ENCODE results near the gene TMEM200A.

Gene TMEM200A

GRCh38 chr6:130423044-130423443 lies 57.2 kb downstream of the TMEM200A start:
- DNase-seq (ENCODE audit: low read depth, low spot score), result no peak

DNA sequence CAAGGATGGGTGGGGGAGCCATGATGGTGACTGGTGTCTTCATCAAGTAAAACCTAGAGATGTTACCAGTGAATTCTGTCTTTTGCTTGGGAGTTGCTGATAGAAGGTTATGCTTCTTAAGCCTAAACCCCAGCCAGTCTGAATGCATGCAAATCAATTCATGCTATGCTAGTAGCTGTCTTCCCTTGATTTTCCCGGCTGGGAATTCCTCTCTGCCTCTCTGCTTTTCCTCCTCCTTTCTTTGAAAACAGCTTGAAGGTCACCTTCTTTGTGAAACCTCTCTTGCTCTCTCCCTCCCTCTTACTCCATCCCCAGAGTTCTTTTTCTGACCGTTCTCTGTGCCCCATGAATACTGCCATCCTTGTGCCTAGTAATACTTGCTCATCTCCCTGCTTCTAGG lies 58.9 kb downstream of the TMEM200A start:
- no peak for DNase-seq (ENCODE audit: low read depth, low spot score)

- no peak for DNase-seq (ENCODE audit: low read depth, low spot score)
Measured at GRCh38 chr6:130425537-130425936, 59.7 kb downstream of the TMEM200A start.

DNA sequence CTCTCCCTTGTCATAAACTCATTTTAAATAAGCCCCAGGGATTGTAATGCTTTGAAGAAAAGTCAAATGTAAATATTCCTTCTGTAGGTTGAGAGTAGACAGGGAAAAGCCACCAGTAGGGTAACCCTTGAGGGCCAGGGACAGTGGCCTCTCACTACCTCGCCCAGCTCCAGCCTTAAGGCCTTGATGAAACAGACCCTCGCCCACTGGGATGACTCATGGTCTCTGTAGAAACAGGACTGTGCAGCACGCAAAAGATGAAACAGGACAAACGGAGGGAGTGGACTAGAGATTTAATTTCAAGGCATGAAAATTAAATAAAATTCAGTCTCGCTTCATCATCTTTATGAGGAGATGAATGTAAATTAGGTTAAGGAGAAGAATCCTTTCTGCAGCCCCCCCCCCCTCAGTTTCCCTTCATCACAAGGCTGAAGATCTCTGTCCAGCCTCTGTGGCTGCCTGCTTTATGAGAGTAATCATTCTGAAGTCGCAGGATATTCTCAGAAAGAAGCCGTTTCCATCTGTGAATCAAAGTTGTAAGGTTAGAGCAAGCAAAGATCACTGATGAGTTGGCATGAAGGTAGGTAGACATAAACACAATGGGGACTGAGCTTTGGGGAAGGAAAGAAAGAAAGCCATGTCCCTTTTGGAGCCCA lies 60.4 kb downstream of the TMEM200A start:
- DNase-seq (ENCODE audit: low read depth, low spot score), result no peak

DNA sequence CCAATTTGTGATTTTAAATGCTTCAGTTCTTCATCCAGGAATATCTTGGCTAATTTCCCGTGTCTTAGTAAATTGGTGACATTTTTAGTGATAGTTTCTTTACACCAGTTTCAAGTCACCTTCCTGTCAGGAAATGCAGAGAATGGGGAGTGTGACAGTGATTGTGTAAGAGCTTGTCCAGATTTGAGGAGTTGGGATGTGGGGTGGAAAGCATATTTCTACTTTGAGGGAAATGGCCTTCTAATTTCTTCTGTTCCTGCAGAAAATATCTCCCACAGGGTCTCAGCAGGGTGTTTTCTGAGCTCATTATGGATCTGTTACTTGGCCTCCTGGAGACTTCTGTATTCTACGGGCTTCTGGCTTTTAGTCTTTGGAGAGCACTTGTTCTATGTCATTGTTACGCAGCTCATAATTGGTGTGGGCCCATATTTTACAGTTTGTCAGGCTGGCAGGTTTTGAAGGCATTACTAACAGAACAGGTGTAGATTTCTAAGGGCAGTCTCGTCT lies 65.6 kb downstream of the TMEM200A start:
- DNase-seq (ENCODE audit: low read depth, low spot score), result no peak

DNA sequence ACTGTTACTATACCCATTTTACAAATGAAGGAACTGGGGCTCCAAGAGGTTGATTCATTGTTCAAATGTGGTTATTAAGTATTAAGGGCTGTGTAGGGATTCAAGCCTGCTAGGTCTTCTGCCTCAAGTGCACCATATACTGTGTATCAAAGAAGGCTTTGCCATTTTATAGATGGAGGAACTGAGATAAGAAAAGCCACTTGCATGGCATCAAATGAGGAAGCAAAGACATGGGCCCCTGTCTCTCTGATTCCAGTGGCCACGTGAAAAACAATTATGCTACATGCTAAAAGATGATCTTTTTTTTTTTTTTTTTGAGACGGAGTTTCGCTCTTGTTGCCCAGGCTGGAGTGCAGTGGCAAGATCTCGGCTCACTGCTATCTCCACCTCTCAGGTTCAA lies 67.0 kb downstream of the TMEM200A start:
- DNase-seq (ENCODE audit: low read depth, low spot score), result no peak

GRCh38 chr6:130434174-130434873 lies 68.5 kb downstream of the TMEM200A start:
- no peak for DNase-seq (ENCODE audit: low read depth, low spot score)

GRCh38 chr6:130435181-130435580 lies 69.4 kb downstream of the TMEM200A start:
- DNase-seq (ENCODE audit: low read depth, low spot score), result no peak

DNA sequence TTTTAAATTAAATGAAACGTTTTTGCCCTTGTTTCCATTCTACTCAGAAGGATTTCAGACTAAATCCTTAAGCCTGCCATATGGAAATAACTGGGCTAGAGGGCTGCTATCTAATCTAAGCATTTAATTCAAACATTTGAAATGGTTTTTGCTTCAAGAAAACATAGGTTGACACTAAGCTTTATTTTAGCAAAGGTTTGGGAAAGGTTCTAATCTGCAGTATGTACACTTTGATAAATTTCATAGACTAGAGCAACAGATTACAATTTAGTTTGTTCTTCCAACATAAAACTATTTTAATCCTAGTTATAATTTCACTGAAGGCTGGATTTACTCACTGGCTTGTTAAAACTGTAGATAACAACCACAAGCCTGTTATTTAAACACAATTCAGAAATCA lies 72.1 kb downstream of the TMEM200A start:
- no peak for DNase-seq (ENCODE audit: low read depth, low spot score)

- no peak for DNase-seq (ENCODE audit: low read depth, low spot score)
Measured at GRCh38 chr6:130447374-130447773, 81.6 kb downstream of the TMEM200A start.

- no peak for DNase-seq (ENCODE audit: low read depth, low spot score)
Measured at GRCh38 chr6:130452336-130452735, 86.5 kb downstream of the TMEM200A start.

- no peak for DNase-seq (ENCODE audit: low read depth, low spot score)
Measured at GRCh38 chr6:130453230-130453629, 87.4 kb downstream of the TMEM200A start.

DNA sequence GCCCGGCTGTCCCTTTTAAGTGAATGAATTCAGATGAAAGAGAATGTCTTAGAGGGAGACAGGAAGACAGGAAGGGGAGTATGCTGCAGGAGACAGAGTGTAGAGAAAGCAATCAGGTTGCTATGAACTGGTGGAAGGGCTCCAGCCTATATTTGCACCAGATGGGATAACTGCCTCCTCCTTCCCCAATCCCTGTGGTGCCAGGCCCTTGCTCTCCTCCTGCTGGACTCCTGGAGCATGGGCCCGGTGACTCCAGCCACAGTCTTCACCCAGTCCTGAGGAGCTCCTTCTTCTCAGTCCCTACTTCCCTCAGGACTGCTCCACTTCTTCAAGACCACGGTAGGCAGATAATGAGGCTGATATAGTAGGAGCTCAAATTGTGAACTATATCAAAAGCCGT lies 91.8 kb downstream of the TMEM200A start:
- no peak for DNase-seq (ENCODE audit: low read depth, low spot score)

DNA sequence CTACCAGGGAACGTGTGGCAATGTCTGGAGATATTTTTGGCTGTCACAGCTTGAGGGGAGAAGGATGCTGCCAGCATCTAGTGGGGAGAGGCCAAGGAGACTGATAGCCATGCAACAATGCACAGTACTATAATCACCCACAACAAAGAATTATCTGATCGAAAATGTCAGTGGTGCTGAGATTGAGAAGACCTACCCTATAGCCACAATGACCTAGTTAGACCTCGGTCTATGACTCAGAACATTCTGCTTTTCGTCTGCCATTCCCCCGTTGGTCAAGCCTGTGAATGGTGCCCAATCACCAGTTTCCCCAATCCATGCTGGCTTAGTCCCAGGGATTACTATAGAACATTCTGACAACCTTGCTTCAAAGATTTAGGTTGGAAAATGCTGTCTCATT lies 93.5 kb downstream of the TMEM200A start:
- DNase-seq (ENCODE audit: low read depth, low spot score), result no peak

DNA sequence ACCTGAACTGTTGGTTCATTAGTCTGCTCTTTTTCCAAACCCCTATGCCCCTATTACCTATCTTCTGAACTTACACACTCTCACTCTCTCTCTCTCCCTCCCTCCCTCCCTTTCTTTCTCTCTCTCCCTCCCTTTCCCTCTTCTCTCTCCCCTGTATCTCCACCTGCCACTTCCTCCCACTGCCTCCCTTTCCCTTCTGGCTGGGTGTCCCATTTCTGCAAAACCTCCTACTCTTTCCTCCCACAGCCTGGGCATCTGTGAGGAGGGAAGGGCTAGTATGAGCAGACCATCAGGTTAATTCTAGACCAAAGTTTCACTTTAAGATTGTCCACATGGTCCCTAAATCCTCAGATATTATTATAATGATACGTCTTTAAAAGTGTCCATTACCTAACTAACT lies 95.1 kb downstream of the TMEM200A start:
- no peak for DNase-seq (ENCODE audit: low read depth, low spot score)

DNA sequence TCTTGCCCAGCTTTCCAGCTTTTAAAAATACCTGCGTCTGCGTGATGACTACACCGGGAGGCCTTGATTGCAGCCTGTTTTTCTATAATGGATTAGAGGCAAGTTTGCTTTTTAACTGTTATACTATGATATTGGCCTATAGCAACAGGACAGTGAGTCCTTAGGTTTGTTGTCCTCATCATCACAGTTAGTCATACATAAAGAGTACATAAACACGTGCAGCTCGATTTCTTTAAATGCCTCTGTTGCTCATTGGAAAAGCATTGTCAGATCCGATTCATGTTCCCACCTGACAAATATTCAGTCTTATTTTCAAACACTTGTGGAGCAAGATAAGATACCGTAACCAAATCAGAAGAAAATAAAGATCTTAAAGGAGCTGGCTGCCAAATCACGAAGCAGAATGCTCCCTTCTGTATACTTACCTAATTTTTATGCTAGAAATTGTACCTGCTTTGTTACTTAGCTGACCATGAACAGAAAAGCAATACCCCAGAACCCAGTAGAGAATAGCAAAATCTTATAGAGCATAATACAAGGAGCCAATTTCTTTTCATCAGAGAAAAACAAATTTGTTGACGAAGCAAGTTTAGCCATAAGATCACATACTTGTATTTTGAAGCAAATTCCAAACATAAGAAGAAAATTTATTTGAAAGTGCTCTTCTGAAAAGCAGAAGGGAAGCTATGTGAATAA lies 100.4 kb downstream of the TMEM200A start:
- DNase-seq (ENCODE audit: low read depth, low spot score), result no peak

- DNase-seq (ENCODE audit: low read depth, low spot score), result no peak
Measured at GRCh38 chr6:130466748-130467061, 100.9 kb downstream of the TMEM200A start.

DNA sequence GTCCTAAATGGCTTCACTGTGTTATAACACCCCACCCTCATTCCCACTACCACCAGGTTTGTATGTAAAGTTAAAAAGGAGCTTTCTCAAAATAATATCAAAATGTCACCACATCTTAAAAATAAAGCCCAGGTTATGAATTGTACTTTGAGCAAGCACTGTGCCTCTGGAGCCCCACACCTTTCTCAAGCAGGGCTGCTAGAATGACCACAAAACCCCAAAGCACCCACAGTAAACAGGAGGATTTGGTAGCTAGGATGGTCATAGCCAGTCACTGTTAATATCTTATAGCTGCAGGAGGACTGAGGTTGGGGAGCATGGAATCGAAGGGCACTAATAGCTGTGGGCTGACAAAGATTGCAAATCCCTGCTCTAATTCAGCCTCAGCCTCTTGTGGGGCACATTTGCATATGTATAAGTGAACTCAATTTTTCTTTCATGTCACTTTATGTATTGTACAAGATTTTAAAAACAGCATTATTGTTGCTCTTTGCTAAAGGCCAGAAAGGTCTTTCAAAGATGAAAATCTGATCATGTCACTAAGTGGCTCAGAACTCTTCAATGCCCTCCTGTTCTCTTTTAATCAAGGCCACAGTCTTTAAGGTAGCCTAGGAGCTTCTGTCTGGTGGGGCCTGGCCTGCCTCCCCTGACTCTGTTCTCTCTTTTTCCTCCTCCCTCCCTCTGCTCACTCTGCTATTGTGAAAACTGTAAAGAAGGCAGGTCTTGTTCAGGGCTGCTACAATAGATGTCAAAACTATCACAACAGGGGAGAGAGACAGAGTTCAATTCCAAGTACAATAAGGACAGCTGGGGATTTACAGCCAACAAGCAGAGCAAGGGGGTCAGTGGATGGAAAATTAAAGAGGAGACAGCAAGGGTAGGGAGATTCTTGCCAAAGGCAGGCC lies 101.6 kb downstream of the TMEM200A start:
- DNase-seq (ENCODE audit: low read depth, low spot score), result no peak

GRCh38 chr6:130470766-130471165 lies 104.9 kb downstream of the TMEM200A start:
- no peak for DNase-seq (ENCODE audit: low read depth, low spot score)

- DNase-seq (ENCODE audit: low read depth, low spot score), result no peak
Measured at GRCh38 chr6:130473886-130474285, 108.1 kb downstream of the TMEM200A start.

DNA sequence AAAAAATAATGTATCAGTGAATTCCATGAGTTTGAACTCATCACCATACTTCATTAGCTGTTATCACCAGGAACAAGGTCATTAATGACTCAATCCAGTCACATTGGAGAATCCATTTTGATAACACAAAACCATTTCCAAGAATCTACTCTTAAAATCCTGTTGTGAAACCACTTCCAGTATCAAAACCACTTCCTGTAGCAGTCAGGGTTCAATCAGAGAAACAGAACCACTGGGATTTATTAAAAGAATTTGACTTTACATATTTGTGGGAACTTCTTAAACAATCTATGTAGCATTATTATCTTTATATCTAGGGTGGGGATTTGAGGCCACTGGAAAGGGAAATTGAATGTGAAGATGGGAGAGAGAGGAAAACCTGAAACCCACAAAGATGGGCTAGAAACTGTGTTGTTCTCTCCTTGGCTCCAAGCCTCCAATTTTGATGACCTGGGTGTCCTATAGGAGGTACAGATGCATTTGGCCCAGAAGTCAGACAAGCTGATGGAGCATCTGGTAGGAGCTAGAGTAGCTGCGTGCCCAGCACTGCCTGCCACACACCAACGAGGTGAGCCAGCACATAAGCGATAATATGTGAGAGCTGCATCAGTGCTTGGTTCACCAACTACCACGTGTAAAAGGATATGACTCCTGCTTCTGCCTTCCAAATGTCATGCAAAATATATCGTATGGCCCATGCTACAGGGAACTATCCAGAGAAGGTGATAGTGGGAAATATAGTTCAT lies 117.0 kb downstream of the TMEM200A start:
- DNase-seq (ENCODE audit: low read depth, low spot score), result no peak
